ENCODE measurements around the gene GCH1.

The GCH1 gene

DNA sequence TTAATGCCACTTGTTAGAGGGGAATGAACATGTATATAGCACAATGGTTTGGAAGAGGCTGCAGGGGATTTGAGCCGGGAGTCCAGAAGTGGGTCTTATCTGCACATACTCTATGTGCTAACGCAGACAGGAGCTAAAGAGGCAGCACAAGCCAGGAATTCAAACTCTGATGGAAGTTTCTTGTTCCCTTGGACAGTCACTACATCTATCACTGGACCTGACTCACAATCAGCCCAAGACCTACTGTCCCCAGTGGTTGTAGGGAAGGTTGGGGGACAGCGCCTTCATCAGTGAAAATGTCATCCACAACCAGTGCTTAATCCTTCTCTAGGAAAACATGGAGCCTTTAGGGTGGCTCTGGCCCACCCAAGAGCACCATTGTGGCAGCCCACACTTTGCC lies 107.8 kb downstream of the GCH1 start:
- H3K27ac ChIP-seq (ENCODE audit: insufficient read depth, low read length, poor library complexity, severe bottlenecking): no peak overlapping the region
- H3K4me1 ChIP-seq (ENCODE audit: control insufficient read depth, insufficient read depth, low read length, poor library complexity, severe bottlenecking): no peaks in the 10 kb centered on the region
- no peak overlapping the region for H3K4me3 ChIP-seq (ENCODE audit: insufficient read depth, low read depth, low read length, poor library complexity, severe bottlenecking)
- H3K27me3 ChIP-seq (replicated peaks; ENCODE audit: control insufficient read depth, insufficient read depth, low read length, poor library complexity, severe bottlenecking): no peaks in the 10 kb centered on the region
- H3K36me3 ChIP-seq (ENCODE audit: control insufficient read depth, insufficient read depth, low read length): no peaks in the 10 kb centered on the region
- H3K9me3 ChIP-seq (ENCODE audit: control insufficient read depth, low read length): no peaks in the 10 kb centered on the region
- no peak for DNase-seq

- no peak overlapping the region for H3K27ac ChIP-seq (ENCODE audit: insufficient read depth, low read length, poor library complexity, severe bottlenecking)
- no peaks in the 10 kb centered on the region for H3K27me3 ChIP-seq (replicated peaks; ENCODE audit: control insufficient read depth, insufficient read depth, low read length, poor library complexity, severe bottlenecking)
- no peaks in the 10 kb centered on the region for H3K4me1 ChIP-seq (ENCODE audit: control insufficient read depth, insufficient read depth, low read length, poor library complexity, severe bottlenecking)
- no peaks in the 10 kb centered on the region for H3K36me3 ChIP-seq (ENCODE audit: control insufficient read depth, insufficient read depth, low read length)
- H3K9me3 ChIP-seq (ENCODE audit: control insufficient read depth, low read length): no peaks in the 10 kb centered on the region
- DNase-seq: no peak
- H3K4me3 ChIP-seq (ENCODE audit: insufficient read depth, low read depth, low read length, poor library complexity, severe bottlenecking): no peak overlapping the region
These were observed 108.5 kb downstream of the GCH1 start for GRCh38 chr14:54794159-54794558.

DNA sequence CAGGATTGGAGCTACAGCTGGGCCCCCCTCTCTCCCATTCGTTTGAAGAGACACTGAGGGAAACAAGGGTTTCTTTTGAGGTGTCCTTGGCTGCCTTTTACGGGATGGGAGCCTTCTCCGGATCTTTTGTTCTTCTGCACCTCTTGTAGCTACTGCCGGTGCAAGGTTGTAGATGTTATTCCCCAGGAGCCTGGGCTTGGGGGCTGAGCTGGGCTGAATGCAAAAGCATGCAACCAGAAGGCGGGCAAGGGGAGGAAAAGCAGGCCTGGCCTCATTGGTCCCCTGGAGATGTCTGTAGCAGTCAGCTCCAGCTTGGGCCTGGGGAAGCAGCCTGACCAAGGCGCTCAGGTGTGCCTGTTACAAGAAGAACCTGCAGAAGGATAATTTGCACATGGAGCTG lies 110.3 kb downstream of the GCH1 start:
- no peak overlapping the region for H3K4me3 ChIP-seq (ENCODE audit: insufficient read depth, low read depth, low read length, poor library complexity, severe bottlenecking)
- DNase-seq: no peak
- no peaks in the 10 kb centered on the region for H3K27me3 ChIP-seq (replicated peaks; ENCODE audit: control insufficient read depth, insufficient read depth, low read length, poor library complexity, severe bottlenecking)
- no peaks in the 10 kb centered on the region for H3K4me1 ChIP-seq (ENCODE audit: control insufficient read depth, insufficient read depth, low read length, poor library complexity, severe bottlenecking)
- H3K36me3 ChIP-seq (ENCODE audit: control insufficient read depth, insufficient read depth, low read length): no peaks in the 10 kb centered on the region
- no peaks in the 10 kb centered on the region for H3K9me3 ChIP-seq (ENCODE audit: control insufficient read depth, low read length)
- H3K27ac ChIP-seq (ENCODE audit: insufficient read depth, low read length, poor library complexity, severe bottlenecking): no peak overlapping the region
